HG02938 (cell line): ENCODE measurements around the gene CWC27.
"Not testable (repeated sequence)": the region's sequence is repeated elsewhere in the genome, so short reads cannot be mapped to it uniquely, and the experiment has no call there.

Source experiments
- ATAC-seq: cut with Tn5 transposase; IDR thresholded peaks from one replicate; pipeline ENCODE4 v1.9.1; 2021; ENCODE audit warnings: mild to moderate bottlenecking, moderate library complexity; ENCODE audit not compliant: unreplicated experiment

CWC27 gene

DNA sequence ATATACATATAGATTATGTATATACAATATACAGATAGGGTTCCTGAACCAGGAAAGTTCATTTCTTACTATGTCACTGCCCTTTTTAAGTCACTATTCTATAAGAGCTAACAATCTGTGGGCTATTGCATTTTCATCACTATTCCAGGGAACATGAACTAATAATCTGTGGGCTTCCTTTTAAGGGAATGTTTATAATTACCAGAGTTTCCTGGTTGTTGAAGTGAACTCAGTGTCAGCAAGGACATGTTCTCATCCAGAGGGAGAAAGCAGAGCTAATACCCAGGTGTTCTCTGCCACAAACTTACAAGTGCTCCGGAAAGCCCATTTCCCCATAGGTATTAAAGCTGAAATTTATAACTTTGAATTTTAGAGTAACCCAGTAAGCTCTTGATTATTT is 69.6 kb downstream of the CWC27 start:
- ATAC-seq, result no peak

DNA sequence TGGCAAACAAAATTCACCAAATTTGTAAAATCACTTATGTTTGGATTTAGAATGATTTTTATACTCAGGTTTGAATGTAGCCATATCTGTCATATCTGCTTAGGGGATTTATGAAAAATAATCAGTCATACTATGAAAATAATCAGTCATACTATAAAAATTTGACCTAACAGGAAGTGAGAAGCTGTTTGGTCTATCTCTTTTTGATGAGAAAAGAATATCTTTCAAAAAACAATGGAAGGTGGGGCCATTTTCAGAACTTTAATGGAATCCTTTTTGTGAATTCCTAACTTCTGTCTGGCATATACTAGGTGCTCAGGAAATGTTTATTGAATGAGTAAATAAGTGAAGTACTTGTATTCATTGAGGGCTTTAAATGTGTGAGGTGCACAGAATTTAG is 70.1 kb downstream of the CWC27 start:
- no peak for ATAC-seq

DNA sequence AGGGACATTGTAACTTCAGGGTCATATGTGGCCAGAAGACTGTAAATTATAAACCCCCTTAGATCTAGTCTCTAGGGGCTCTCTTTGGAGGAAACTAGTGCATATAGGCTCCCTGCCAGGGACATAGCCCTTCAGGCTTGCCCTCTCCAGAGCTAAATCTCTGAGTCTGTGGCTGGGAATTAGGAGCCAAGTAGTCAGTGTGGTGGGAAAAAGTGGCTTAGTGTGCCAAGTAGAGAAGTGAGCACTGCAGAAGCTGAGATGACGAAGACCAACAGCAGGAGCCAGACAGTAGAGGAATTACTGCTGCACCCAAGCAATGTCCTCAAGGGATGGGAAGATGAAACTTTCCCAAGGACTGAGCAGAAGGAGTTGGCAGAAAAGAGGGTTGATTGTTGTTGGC is 71.2 kb downstream of the CWC27 start:
- ATAC-seq, result no peak

DNA sequence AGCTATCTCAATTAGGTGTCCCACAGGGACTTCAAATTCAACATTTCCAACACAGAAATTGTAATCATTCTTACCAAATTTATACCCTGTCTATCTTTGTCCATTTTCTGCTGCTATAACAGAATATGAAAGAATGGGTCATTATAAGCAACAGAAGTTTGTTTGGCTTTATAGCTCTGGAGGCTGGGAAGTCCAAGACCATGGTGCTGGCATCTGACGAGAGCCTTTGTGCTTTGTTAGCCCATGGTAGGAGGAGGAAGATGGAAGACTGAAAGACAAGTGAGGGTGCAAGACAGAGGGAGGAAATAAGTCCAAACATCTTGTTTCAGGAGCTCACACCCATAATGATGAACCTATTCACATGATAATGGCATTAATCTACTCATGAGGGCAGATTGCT is 72.2 kb downstream of the CWC27 start:
- ATAC-seq, result no peak

DNA sequence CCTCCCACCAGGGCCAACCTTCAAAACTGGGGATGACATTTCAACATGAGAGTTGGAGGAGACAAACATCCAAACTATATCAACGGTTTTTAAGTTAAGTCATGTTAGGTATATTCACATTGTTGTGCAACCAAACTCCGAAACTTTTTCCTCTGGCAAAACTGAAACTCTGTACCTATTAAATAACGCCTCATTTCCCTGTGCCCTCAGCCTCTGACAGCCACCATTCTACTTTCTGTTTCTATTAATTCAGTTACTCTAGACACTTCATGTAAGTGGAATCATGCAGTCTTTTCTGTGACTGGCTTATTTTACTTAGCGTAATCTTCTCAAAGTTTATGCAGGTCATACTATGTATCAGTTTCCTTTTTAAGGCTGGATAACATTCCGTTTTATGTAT is 85.0 kb downstream of the CWC27 start:
- ATAC-seq, result no peak

DNA sequence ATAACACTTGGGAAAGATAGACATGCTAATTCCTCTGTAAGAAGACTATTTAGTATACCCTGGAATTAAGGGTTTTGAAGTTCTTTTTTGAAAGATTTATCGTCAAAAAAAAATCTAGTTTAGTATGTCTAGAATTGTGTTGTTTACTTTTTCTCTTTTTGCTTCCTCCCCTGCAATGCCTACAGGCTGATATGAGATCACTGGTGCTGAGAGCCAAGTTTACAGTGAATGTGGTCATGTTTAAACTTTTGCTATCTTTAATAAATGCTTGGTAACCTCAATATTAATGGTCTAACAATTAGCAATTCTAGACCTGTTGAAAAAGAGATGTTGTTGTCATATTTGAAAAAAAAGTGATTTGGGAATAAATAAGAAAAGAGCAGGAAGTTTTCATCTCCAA is 86.1 kb downstream of the CWC27 start:
- no peak for ATAC-seq

DNA sequence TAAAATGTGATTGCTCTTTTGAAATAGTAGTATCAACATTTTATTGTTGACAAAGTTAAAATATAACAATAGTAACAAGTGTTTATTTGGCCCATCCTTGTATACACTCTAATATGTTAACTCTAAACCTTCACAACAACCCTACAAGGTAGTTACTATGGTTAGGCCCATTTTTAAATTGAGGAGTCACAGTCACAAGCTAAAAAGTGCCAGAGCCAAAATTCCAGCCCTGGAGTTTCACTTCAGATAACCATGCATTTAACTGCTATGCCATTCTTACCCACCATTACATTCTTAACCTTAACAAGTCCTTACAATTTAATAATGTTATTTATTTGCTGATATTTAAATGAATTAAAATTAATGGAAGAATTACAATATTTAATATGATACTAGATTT is 91.2 kb downstream of the CWC27 start:
- ATAC-seq, result no peak

DNA sequence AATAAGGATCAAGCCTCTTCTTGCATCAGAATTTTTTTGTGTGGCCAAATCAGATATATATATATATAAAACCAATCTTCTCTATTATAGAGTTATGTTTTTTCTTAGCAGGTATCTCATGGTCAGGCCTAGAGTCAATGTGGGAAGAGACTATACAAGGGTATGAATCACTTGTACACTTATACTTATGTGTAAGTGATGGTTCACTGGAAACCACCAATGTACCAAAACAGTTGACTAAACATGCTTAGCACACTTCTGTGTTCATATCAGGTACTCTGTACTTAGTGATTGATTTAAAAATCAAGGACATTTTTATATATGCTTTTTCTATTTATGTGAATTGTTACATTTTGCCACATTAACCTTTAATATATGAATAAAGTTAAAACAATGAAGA is 92.6 kb downstream of the CWC27 start:
- ATAC-seq, result no peak

DNA sequence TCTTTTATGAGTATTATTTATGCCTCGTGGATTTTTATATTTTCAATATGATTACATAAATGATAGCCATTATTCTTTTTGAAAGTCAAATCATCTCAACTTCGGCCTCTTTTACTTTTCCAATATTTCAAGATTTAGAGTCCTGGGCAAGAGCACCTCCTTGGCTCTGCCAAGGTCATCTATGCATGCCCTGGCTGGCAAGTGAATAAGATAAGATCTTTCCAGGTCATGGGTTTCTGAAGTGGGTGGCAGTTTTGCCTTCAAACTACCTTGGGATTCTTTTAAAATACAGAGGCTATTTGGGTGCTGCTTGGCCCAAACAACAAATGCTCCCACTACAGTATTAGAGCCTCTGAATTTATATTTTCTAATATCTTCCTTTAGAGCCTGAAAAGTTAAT is 95.4 kb downstream of the CWC27 start:
- ATAC-seq, result no peak

DNA sequence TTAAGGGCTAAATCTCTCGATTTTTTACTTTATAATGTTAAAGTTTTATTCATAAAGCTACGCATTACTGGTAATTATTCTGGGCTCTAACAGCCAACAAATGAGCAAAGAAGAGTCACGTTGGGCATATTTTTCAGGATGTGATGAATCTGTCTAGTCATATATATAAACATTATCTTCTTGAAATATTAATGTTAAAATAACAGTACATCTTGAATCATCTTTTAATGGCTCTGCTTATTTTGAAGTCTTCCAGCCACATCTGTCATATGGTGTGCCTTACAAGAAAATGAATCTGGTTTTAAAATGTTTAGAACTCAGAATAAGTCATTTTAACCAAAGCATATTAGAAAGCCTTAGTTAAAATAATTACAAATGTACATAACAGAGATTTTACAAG is 96.9 kb downstream of the CWC27 start:
- no peak for ATAC-seq

DNA sequence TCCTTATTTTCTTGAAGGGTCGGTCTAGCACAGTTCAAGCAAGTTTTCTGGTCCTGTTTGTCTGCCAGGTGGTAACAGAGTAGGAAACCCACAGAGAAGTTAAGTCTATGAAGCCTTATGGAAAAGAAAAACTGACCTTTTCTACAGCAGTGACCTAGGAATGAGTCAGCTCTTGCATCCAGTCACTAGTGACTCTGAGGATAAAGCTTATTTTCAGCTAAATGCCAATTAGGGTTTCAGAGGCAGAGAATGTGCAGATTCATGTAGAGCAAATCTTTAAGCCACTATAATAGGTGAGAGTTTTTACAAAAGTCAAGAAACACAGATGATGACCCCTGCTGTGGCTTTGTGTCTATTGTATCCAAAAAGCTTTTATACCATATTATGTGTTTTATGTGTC is 100.7 kb downstream of the CWC27 start:
- no peak for ATAC-seq

DNA sequence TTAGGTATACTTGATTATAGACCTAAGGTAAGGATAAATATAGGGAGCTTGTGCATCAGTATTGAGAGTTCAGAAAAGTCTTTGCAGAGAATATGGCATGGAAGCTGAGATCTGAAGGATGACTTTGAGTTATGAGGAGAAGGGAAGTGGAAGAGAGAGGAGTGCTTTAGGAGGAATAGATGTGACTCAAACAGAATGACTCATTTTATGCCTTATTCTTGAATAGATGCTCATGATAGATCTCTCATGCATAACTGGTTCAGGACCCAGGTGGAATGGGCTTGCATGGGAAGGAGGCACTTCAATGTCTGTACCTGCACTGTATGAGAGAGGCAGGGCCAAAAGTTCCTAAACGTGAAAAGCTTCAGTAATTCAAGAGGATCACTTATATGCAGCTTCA is 103.3 kb downstream of the CWC27 start:
- ATAC-seq, result no peak

DNA sequence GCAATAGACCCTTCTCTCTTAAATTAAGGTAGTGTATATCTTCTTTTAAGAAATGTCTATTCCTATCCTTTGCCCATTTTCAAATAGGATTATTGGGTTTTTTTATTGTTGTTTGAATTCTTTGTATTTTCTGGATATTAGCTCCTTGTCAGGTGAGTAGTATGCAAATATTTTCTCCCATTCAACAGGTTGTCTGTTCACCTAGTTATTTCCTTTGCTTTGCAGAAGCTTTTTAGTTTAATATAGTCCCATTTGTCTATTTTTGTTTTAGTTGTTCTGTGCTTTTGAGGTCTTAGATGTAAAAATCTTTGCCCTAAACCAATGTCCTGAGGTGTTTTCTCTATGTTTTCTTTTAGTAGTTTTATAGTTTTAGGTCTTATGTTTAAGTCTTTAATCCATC is 104.7 kb downstream of the CWC27 start:
- no peak for ATAC-seq

DNA sequence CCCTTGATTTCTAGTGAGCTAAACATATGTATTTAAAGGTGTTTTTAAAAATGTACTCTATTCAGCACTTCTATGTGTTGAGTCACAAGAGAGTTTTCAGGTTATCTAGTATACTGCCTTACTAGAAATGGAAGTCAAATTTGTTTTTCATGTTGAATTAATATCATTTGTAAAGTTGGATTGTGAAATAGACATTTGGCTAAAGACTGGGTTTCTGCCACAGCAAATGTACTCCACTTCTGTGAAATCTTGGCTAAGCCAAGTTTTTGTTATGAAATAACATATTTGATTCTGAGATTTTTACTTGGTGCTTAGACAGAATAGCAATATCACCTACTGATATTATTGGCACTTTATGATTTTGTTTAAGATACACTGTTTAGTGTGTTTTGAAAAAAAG is 106.0 kb downstream of the CWC27 start:
- ATAC-seq, result no peak

DNA sequence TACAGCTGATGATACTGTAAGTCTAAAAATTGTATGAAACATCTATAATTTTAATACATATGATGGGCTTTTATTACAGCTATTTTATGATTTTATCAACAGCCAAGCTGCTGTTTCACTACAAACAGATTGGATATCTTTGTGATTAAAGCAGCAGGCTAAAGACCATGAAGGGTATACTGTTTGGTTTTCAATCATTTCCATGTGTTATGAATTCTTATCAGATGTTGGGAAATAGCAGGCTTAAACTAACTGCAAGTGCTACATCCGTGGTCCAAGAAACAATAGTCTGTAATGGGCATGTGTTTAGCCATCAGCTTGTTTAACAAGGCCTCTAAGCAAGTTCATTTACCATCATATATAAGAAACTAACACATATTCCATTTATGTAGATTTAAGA is 107.5 kb downstream of the CWC27 start:
- no peak for ATAC-seq

DNA sequence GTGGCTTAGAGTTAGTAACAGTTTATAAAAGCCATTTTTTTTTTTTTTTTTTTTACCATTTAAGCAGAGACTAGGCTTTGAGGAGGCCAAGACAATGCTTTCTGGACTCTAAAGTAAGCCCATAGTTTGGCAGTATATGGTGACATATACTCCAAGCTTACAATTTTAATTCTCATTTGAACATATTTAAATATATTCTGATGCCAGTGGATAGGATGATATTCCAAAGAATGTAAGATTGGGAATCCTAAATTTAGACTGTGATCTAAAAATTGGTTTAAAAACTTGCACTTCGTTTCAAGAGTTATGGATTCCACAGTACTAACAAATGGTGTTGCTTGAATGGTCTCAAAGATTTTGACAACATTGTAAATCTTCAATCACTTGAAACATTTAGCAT is 112.1 kb downstream of the CWC27 start:
- no peak for ATAC-seq

DNA sequence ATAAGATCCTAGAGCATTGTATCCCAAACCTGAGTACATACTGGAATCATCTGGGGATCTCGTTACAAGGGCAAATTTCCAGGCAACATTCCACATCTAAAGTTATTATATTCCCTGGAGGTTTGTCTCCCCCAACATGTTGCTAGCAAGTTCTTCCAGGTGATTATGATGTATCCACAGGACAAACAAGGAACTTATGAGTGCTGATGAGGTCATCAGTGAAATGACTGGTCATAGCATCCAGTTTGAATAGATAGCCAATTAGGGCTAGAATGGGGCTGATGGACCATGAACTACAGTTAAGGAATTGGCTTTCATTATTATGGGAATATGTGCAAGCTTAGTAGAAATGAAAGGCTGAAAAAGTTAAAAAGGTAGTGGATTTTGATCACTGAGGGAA is 115.2 kb downstream of the CWC27 start:
- ATAC-seq, result no peak

DNA sequence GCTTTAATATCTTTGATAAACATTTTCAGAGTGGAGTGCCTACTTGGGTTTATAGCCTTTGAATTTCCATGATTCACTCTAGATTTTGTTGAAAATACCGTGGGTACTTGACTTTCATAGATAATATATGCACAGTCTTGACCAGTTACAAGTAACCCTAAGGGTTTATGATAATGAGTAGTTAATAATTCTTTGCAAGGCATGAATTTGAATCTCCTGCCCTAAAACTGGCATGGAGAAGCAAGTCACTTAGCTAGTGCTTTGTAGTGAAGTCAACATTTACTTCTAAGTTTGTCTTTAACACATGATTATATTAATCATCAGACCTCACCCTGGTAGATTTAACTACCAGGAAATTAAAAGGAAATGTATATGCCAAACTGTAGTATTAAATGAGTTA is 115.8 kb downstream of the CWC27 start:
- no peak for ATAC-seq

DNA sequence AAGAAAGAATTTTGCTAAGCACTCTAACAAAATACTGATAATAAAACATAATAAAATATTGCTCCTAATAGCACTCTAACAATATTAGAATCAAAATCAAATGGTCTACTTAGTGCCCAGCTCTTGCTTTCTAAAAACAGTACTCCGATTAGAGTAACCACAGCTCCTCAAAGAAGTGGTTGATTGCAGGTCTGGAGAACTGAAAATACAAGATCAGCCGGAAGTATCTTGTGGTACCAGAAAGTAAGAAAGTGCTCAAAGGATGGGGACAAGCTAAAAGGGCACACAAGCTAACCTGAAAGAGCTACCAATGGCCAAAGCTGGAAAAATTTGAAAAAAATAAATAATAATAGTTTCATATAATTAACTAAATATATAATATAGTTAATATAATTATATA is 119.2 kb downstream of the CWC27 start:
- no peak for ATAC-seq

DNA sequence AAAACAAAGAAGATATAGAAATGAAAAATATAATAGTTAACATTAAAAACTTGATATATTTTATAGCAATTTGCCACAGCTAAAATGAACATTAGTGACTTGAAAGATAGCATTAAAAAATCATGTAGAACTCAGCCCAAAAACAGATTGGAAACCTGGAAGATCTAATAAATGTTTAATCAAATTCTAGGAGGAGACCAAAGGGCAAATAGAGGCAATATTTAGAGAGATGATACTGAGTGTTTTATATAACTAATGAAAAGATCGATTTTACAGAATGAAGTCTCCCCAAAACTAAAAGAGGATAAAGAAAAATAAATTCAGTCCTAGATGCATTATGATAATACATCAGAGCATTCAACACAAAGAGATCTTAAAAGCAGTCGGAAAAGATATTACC is 127.0 kb downstream of the CWC27 start:
- ATAC-seq, result no peak

DNA sequence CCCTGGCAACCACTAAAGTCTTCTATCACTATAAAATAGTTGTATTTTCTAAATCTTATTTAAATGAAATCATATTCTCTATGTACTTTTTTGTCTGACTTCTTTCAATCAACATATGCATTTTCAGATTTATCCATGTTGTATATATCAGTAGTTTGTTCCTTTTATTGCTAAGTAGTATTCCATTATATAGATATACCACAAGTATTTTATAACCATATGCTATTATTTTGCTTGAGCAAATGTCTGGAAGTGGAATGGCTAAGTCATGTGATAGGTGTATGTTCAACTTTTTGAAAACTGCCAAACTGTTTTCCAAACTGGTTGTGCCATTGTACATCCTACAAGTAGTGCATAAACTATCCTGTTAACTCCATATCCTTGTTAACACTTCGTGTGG is 131.1 kb downstream of the CWC27 start:
- no peak for ATAC-seq

DNA sequence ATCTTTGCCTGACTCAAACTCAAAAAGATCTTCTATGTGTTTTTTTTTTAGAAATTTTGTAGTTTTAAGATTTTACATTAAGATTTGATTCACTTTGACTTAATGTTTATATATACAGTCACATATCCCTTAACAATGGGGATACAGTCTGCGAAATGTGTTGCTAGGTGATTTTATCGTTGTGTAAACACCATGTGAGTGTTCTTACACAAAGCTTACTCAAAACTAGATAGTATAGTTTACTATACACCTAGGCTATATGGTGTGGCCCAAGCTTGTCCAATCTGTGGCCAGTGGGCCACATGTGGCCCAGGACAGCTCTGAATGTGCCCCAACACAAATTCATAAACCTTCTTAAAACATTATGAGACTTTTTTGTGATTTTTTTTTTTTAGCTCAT is 131.9 kb downstream of the CWC27 start:
- no peak for ATAC-seq

DNA sequence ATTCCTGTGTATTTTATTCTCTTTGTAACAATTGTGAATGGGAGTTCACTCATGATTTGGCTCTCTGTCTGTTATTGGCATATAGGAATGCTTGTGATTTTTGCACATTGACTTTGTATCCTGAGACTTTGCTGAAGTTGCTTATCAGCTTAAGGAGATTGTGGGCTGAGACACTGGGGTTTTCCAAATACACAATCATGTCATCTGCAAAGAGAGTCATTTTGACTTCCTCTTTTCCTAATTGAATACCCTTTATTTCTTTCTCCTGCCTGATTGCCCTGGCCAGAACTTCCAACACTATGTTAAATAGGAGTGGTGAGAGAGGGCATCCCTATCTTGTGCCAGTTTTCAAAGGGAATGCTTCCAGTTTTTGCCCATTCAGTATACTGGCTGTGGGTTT is 138.7 kb downstream of the CWC27 start:
- ATAC-seq, result not testable (repeated sequence)

DNA sequence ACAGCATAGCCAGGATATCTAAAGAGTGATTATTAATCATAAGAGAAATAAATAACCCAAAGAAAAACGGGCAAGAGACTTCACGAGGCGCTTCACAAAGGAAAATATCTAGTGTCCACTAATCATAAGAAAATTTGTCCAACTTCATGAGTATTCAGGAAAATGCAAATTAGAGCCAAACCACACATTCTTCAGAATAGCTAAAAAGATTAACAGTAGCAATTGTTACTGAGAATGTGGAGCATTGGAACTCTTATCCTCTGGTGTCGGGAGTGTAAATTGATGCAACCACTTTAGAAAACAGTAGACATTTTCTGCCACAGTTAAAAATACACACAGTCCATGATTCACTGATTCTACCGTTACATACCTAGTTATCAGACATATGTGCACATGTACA is 145.7 kb downstream of the CWC27 start:
- ATAC-seq, result no peak
